Osteocyte (in vitro differentiated cells): ENCODE data around the gene AREG. TPM values are rescaled to one million over a fixed set of nuclear protein-coding genes. Genes with fewer than 3 reads are reported as not detected.

Experiments used
- DNase-seq: peaks from one replicate; pipeline ENCODE4 v3.0.0; 2021; ENCODE audit warnings: mixed read lengths; ENCODE audit not compliant: unreplicated experiment; ENCODE audit errors: extremely low spot score
- H3K27ac Mint-ChIP-seq: one replicate; pipeline ENCODE4 v1.8.0; 2021; ENCODE audit warnings: mild to moderate bottlenecking, mixed read lengths; ENCODE audit not compliant: unreplicated experiment
- H3K27me3 Mint-ChIP-seq: one replicate; pipeline ENCODE4 v1.8.0; 2021; ENCODE audit warnings: mixed read lengths; ENCODE audit not compliant: unreplicated experiment
- H3K36me3 Mint-ChIP-seq: one replicate; pipeline ENCODE4 v1.8.0; 2021; ENCODE audit warnings: mixed read lengths; ENCODE audit not compliant: unreplicated experiment
- H3K4me1 Mint-ChIP-seq: one replicate; pipeline ENCODE4 v1.8.0; 2021; ENCODE audit warnings: mixed read lengths; ENCODE audit not compliant: unreplicated experiment
- H3K4me3 Mint-ChIP-seq: one replicate; pipeline ENCODE4 v1.8.0; 2021; ENCODE audit warnings: mild to moderate bottlenecking, moderate library complexity, mixed read lengths; ENCODE audit not compliant: unreplicated experiment
- H3K9me3 Mint-ChIP-seq: one replicate; pipeline ENCODE4 v1.8.0; 2021; ENCODE audit warnings: mixed read lengths; ENCODE audit not compliant: unreplicated experiment
- total RNA-seq: library from RNA; stranded (reverse); gene quantifications from 2 replicates; pipeline ENCODE4 v1.2.1, GENCODE V29; 2021
- TF ChIP-seq, protein P1 (sequence below): fragments of 200-600 bp; sonication (generic); IDR thresholded peaks from 2 replicates; pipeline ENCODE4 v1.5.0; 2021; ENCODE audit warnings: antibody characterized with exemption, mild to moderate bottlenecking, moderate library complexity

The AREG gene
- total RNA-seq, 1 donor from 2014 or later, result 0.64 TPM

DNA sequence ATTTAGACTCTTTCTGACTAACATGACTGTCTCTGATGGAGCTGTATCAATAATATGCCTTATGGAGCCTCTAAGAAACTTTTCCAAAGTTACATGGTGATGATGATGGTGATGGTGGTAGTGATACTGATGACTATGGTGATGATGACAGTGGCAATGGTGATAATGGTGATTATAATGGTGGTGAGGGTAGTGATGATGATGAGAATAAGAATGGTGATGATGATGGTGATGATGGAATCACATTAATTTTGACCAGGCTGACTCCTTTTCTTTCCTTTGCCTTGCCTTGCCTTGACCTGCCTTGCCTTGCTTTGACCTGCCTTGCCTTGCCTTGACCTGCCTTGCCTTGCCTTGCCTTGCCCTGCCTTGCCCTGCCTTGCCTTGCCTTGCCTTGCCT, 31.7 kb upstream of the AREG start:
- H3K27ac Mint-ChIP-seq, result no peak overlapping the region
- no peak overlapping the region for H3K4me3 Mint-ChIP-seq
- peaks cover 15% of the 10 kb centered on the region for H3K4me1 Mint-ChIP-seq
- TF ChIP-seq, protein P1, sequence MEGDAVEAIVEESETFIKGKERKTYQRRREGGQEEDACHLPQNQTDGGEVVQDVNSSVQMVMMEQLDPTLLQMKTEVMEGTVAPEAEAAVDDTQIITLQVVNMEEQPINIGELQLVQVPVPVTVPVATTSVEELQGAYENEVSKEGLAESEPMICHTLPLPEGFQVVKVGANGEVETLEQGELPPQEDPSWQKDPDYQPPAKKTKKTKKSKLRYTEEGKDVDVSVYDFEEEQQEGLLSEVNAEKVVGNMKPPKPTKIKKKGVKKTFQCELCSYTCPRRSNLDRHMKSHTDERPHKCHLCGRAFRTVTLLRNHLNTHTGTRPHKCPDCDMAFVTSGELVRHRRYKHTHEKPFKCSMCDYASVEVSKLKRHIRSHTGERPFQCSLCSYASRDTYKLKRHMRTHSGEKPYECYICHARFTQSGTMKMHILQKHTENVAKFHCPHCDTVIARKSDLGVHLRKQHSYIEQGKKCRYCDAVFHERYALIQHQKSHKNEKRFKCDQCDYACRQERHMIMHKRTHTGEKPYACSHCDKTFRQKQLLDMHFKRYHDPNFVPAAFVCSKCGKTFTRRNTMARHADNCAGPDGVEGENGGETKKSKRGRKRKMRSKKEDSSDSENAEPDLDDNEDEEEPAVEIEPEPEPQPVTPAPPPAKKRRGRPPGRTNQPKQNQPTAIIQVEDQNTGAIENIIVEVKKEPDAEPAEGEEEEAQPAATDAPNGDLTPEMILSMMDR, result no peak
- no peaks in the 10 kb centered on the region for H3K9me3 Mint-ChIP-seq
- no peaks in the 10 kb centered on the region for H3K27me3 Mint-ChIP-seq
- DNase-seq, result no peak
- H3K36me3 Mint-ChIP-seq, result no peaks in the 10 kb centered on the region

DNA sequence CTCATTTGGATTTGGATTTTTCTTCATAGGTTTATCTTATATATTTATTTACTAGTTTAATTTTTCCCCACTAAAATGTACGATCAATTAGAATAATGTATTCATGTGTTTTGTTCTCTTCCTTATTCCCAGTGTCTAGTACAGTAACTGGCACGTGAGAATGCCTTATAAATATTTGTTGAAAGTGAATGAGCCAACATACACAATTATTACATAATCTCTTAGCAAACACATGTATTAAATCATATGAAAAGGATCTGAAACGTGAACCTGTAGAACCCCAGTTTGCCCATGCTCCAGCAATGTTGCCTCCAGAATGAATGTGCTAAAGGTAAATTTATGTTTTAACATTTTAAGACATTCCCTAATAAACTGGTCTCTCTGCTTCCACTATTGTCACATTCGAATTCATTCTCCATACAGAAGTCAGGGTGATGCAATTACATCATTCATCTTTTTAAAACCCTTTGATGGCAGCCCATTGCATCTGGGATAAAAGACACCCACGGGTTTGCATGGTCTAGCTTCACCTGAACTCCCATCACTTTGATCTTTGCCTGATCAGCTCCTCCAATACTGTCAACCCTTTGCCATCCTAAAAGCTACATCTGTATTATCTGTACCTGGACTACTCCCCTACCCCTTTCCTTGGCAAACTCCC, 30.7 kb upstream of the AREG start:
- Mint-ChIP-seq H3K27me3 (no peaks in the 10 kb centered on the region), H3K27ac (no peak overlapping the region), H3K4me3 (no peak overlapping the region), H3K9me3 (no peaks in the 10 kb centered on the region), H3K36me3 (no peaks in the 10 kb centered on the region), H3K4me1 (peaks cover 24% of the 10 kb centered on the region)
- TF ChIP-seq, protein P1, result no peak
- no peak for DNase-seq

DNA sequence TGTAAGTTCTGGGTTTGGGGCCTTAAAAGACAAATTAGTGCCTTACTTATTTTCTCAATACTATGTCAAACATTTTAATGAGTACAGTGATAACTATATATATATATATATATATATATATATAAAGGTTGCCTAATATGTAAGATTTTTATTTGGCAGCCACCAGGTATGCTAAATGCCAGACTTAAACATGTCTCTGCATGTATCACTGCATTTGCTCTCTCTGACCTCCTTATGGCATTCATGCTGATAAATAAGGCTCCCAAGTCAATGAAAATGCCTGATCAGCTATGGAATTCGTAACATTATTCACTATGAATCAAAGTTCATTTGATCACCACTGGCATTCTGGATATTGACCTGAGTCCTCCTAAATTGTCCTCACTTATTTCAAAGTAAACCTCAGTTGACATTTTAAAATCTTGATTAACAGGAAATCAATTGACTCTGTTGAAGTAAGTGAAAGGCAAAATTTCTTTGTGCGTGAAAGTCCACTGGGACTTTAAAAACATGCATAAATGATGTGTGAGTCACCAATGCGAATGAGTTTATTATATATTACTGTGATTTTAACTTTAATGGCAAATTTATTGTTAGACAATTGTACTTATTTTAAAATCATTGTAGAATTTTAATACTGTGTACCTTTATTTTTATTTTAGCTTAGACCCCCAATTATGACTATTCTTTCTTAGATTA, 29.2 kb upstream of the AREG start:
- no peaks in the 10 kb centered on the region for H3K27me3 Mint-ChIP-seq
- no peak overlapping the region for H3K27ac Mint-ChIP-seq
- TF ChIP-seq, protein P1, result no peak
- no peaks in the 10 kb centered on the region for H3K9me3 Mint-ChIP-seq
- no peak overlapping the region for H3K4me3 Mint-ChIP-seq
- peaks cover 24% of the 10 kb centered on the region for H3K4me1 Mint-ChIP-seq
- no peaks in the 10 kb centered on the region for H3K36me3 Mint-ChIP-seq
- no peak for DNase-seq

DNA sequence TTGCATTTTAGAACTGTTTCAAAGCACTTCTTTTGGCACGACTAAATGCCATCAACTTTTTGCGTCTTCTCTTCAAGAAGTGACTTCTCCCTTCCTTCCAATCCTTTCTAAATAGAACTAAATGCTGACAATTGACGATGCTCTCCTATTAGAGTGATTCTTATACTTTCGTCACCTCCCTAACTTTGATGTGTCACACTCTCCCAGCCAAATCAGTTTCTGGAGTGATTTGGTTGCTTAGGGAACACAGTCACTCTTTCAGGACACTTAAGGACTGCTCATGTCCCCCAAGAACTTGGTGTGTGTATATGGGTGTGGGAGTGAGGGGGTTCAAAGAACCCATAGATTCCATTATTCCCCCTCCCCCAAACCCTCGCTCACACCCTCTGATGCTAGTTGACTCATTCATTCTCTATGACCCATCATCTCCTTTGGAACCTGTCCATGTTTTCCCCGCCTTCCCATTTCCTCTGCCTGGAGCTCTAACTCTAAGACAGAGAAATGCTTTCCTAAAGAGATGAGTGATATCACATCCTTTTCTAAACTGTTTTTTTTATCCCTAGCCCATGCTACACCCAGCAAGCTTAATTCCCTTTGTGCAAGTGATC, 26.8 kb upstream of the AREG start:
- no peak for DNase-seq
- Mint-ChIP-seq H3K4me1 (peaks cover 24% of the 10 kb centered on the region), H3K4me3 (no peak overlapping the region), H3K27me3 (no peaks in the 10 kb centered on the region), H3K9me3 (no peaks in the 10 kb centered on the region), H3K36me3 (no peaks in the 10 kb centered on the region), H3K27ac (peak overlapping the region; percentile 32)
- TF ChIP-seq, protein P1, result no peak

DNA sequence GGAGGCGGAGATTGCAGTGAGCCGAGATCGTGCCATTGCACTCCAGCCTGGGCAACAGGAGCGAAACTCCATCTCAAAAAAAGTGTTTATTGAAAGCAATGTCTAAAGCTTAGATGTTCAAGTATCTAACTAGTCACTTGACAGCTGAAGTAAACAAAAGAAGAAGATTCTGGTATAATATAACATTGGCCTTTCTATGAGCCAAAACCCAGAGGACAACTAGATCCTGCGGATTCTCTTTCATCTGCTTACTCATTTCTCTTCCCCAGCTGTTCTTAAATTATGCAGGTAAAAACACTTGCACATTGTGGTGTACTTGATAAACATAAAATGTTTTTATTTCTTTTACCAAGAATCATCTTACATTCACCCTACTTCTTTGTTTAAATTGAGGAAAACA, 24.1 kb upstream of the AREG start:
- Mint-ChIP-seq H3K27me3 (no peaks in the 10 kb centered on the region), H3K36me3 (no peaks in the 10 kb centered on the region), H3K4me1 (peaks cover 23% of the 10 kb centered on the region), H3K9me3 (no peaks in the 10 kb centered on the region), H3K4me3 (no peak overlapping the region), H3K27ac (no peak overlapping the region)
- DNase-seq, result no peak
- TF ChIP-seq, protein P1, result no peak
